Breast epithelium (tissue), 3 donors: ENCODE measurements around the gene TINAG.

Experiments used
- POLR2AphosphoS5 ChIP-seq, 3 donors: sonication (generic); formaldehyde crosslinking; IDR thresholded peaks; one replicate each; pipeline ENCODE4 v1.6.1; 2017; ENCODE audit warnings: antibody characterized with exemption in 3 of 3
- TF ChIP-seq, protein P1 (sequence below), 3 donors: fragments of 450-650 bp; IDR thresholded peaks; one replicate each; pipeline ENCODE4 v1.5.1; 2016 to 2017; ENCODE audit warnings: antibody characterized with exemption in 3 of 3, mild to moderate bottlenecking in 3 of 3, moderate library complexity in 3 of 3

DNA sequence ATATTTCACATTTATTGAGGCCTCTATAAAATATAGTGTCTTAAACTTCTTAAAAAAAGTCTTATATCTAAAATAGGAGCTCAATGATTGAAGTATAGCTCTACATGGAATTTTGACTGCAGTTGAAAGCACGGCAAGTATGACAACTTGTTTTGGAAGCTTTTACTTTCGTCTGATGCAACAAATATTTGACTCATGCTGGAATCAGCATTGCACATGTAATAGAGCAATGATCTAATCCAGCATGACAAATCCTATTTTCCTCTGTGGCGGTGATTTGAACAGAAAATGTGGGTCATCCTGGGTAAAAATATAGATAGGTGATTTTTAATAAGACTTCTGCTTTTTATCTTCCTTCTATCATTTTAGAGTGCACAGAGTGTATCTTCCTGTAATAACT, 111.6 kb downstream of the TINAG start:
- TF ChIP-seq, protein P1, sequence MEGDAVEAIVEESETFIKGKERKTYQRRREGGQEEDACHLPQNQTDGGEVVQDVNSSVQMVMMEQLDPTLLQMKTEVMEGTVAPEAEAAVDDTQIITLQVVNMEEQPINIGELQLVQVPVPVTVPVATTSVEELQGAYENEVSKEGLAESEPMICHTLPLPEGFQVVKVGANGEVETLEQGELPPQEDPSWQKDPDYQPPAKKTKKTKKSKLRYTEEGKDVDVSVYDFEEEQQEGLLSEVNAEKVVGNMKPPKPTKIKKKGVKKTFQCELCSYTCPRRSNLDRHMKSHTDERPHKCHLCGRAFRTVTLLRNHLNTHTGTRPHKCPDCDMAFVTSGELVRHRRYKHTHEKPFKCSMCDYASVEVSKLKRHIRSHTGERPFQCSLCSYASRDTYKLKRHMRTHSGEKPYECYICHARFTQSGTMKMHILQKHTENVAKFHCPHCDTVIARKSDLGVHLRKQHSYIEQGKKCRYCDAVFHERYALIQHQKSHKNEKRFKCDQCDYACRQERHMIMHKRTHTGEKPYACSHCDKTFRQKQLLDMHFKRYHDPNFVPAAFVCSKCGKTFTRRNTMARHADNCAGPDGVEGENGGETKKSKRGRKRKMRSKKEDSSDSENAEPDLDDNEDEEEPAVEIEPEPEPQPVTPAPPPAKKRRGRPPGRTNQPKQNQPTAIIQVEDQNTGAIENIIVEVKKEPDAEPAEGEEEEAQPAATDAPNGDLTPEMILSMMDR (IDR thresholded peaks at IDR 0.05), result no peak
- no peak for TF ChIP-seq POLR2AphosphoS5 (IDR thresholded peaks at IDR 0.05)
